Fibroblast of the aortic adventitia (primary cell): ENCODE data around the gene DIP2B. TPM values are rescaled to one million over a fixed set of nuclear protein-coding genes. Genes with fewer than 3 reads are reported as not detected.
"Not testable (repeated sequence)": the region's sequence is repeated elsewhere in the genome, so short reads cannot be mapped to it uniquely, and the experiment has no call there.

Experiments used
- DNase-seq: peaks from one replicate; pipeline ENCODE4 v3.0.0-alpha.2; 2010; ENCODE audit warnings: low read depth
- H3K4me3 ChIP-seq: 2 replicates; pipeline ENCODE4 v1.5.1; 2011; ENCODE audit warnings: low read depth, mild to moderate bottlenecking, control low read depth, low read length, moderate library complexity
- total RNA-seq: library from RNA; depleted of rRNA; stranded (reverse); fragments of >200 nt; gene quantifications from 2 replicates; pipeline ENCODE4 v1.2.3, GENCODE V29; 2012; ENCODE audit warnings: low replicate concordance
- TF ChIP-seq, protein P1 (sequence below): IDR thresholded peaks from 2 replicates; pipeline ENCODE4 v1.5.1; 2011; ENCODE audit warnings: mild to moderate bottlenecking, low read length, control low read depth, inconsistent platforms; ENCODE audit not compliant: insufficient read depth

The DIP2B gene
- total RNA-seq, 1 donor = 26.7 TPM

DNA sequence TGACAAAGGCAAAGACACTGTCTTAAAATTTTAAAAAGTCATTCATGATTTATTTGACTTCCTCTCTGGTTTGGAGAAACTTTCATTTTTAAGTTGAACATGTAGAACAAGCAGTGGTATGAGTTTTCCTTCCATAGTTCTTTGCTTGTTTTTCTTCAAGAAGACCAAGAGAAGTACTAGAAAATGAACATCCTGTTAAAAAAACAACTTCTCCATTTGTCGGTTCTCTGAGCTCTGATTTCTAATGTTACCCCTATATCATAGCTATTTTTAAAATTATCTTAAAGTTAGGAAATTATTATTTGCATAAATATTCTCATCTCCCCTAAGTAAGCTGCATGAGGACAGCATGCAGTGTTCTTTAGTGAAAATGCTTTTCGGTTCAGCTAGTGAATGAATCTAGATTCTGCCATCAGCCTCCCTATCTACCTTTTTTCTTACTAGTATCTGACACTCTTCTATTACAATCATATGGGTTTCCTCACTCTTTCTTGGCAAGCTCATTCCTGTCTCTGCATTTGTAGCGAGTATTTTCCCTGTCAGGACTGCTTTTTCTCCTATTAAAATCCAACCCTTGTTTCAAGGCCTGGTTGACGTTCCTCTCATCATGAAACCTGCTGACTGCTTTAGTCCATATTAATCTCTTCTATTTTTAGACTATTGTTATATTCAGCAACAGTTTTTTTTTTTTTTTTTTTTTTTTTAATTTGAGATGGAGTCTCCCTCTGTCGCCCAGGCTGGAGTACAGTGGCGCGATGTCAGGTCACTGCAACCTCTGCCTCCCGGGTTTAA is 15.8 kb downstream of the DIP2B start:
- TF ChIP-seq, protein P1, sequence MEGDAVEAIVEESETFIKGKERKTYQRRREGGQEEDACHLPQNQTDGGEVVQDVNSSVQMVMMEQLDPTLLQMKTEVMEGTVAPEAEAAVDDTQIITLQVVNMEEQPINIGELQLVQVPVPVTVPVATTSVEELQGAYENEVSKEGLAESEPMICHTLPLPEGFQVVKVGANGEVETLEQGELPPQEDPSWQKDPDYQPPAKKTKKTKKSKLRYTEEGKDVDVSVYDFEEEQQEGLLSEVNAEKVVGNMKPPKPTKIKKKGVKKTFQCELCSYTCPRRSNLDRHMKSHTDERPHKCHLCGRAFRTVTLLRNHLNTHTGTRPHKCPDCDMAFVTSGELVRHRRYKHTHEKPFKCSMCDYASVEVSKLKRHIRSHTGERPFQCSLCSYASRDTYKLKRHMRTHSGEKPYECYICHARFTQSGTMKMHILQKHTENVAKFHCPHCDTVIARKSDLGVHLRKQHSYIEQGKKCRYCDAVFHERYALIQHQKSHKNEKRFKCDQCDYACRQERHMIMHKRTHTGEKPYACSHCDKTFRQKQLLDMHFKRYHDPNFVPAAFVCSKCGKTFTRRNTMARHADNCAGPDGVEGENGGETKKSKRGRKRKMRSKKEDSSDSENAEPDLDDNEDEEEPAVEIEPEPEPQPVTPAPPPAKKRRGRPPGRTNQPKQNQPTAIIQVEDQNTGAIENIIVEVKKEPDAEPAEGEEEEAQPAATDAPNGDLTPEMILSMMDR = no peak
- peak; percentile 64 for DNase-seq

DNA sequence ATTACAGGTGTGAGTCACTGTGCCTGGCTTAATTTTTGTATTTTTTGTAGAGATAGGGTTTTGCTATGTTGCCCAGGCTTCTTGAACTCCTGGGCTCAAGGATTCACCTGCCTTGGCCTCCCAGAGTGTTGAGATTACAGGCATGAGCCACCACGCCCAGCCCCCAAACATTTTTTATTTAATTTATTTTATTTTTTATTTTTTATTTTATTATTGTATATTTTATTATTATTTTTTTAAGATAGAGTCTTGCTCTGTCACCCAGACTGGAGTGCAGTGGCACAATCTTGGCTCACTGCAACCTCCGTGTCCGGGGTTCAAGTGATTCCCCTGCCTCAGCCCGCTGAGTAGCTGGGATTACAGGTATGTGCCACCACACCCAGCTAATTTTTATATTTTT is 17.0 kb downstream of the DIP2B start:
- not testable (repeated sequence) for H3K4me3 ChIP-seq, DNase-seq

More for the DNA sequence above, 15.8 kb downstream of the DIP2B start:
- no peak overlapping the region for H3K4me3 ChIP-seq

DNA sequence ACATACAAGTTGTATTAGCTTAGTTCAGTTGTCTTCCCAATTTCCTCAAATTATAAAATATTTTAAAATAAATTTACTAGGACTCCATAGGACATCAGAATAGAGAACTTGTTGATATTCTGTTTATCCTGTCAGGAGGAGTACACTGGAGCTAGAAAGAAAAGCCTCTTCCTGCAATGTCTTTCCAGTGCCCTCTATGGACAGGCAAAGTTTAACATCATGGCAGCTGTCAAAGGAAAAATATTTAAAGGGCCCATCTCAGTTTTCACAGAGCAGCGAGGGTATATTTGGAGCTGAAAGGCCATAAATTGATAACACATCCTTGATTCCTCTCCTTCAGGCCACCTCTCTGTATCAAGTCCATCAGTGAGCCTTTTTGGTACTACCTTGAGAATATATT is 19.0 kb downstream of the DIP2B start:
- no peak for DNase-seq
- TF ChIP-seq, protein P1 = no peak
- no peak overlapping the region for H3K4me3 ChIP-seq

DNA sequence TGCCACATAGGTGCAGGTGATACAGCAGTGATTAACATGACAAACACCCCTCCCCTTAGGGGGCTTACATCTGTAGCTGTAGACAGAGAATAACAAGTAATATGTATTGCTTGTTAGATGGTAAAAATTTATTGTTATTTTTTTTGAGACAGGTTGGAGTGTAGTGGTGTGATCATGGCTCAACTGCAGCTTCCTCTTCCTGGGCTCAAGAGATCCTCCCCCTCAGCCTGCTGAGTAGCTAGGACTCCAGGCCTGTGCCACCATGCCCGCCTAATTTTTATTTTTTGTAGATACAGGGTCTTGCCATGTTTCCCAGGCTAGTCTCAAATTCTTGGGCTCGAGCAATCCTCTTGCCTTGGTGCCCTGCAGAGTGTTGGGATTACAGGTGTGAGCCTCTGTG is 19.8 kb downstream of the DIP2B start:
- TF ChIP-seq, protein P1 = no peak
- DNase-seq = no peak
- no peak overlapping the region for H3K4me3 ChIP-seq

DNA sequence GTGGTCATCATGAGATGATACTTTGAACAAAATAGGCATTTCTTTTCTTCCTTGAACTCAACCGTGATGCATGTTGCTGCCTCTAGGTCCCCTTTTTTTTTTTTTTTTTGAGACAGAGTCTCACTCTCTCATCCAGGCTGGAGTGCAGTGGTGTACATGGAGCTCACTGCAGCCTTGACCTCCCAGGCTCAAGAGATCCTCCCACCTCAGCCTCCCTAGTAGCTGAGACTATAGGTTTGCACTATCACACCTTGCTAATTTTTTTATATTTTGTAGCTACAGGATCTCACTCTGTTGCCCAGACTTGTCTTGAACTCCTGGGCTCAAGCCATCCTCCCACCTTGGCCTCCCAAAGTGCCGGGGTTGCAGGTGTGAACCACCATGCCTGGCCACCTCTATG is 20.6 kb downstream of the DIP2B start:
- DNase-seq = no peak
- TF ChIP-seq, protein P1 = no peak
- no peak overlapping the region for H3K4me3 ChIP-seq

DNA sequence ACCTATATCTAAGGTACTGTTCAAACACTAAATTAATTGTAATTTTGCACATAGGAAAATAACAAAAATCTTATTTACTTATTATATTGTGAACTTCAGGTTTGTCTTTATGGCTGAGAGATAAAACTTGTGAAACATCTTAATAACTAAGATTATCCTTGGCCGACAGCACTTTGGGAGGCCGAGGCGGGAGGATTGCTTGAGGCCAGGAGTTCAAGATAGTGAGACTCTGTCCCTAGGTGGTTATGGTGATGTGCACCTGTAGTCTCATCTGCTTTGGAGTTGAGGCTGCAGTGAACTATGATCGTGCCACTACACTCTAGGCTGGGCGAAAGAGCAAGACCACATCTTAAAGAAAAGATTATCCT is 22.6 kb downstream of the DIP2B start:
- TF ChIP-seq, protein P1 = no peak
- no peak for DNase-seq
- no peak overlapping the region for H3K4me3 ChIP-seq

DNA sequence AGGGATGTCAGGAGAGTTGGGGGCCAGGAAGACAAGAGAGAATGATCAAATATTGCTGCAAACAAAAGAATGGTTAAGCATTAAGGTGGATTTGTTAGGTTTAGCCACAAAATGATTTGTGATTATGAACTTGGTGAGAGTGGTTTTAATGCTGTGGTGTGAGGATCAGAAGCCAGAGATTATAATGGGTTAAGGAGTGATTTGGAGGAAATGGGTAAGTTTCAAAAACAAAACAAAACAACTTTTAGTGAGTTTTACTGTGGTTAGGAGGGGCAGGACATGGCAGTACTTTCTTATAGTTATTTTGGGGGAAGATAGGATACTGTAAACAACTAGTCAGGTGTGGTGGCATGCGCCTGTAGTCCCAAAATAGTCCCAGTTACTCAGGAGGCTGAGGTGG is 24.0 kb downstream of the DIP2B start:
- no peak for DNase-seq
- no peak overlapping the region for H3K4me3 ChIP-seq
- TF ChIP-seq, protein P1 = no peak
